Neural cell (in vitro differentiated cells): ENCODE results near the gene PRDM15.

Source experiments
- CTCF ChIP-seq: fragments of 450-650 bp; IDR thresholded peaks from 2 replicates; pipeline ENCODE4 v1.5.1; 2014; ENCODE audit warnings: antibody characterized with exemption, mild to moderate bottlenecking, moderate library complexity; ENCODE audit not compliant: poor library complexity, severe bottlenecking
- EP300 ChIP-seq: fragments of 450-650 bp; conservative IDR thresholded peaks from 2 replicates; pipeline ENCODE4 v1.6.1; 2014; ENCODE audit warnings: antibody characterized with exemption, mild to moderate bottlenecking, moderate library complexity; ENCODE audit not compliant: poor library complexity, severe bottlenecking
- EZH2 ChIP-seq: fragments of 200-600, 300-800 bp; shearing (Covaris generic), sonication (generic); IDR thresholded peaks from 2 replicates; pipeline ENCODE4 v1.6.1; 2014; ENCODE audit warnings: antibody characterized with exemption, low read length, borderline replicate concordance, mild to moderate bottlenecking; ENCODE audit not compliant: insufficient read depth, poor library complexity, severe bottlenecking
- POLR2AphosphoS5 ChIP-seq: IDR thresholded peaks from 2 replicates; pipeline ENCODE4 v1.6.1; 2012
- RAD21 ChIP-seq: fragments of 450-650 bp; conservative IDR thresholded peaks from 2 replicates; pipeline ENCODE4 v1.6.1; 2014; ENCODE audit warnings: antibody characterized with exemption, mild to moderate bottlenecking, moderate library complexity
- REST ChIP-seq: IDR thresholded peaks from 2 replicates; pipeline ENCODE4 v1.6.1; 2012; ENCODE audit warnings: borderline replicate concordance
- SMC3 ChIP-seq: fragments of 450-650 bp; conservative IDR thresholded peaks from 2 replicates; pipeline ENCODE4 v1.6.1; 2014; ENCODE audit warnings: antibody characterized with exemption, mild to moderate bottlenecking, moderate library complexity; ENCODE audit not compliant: poor library complexity
- TAF1 ChIP-seq: IDR thresholded peaks from 2 replicates; pipeline ENCODE4 v1.6.1; 2012; ENCODE audit warnings: low read depth

DNA sequence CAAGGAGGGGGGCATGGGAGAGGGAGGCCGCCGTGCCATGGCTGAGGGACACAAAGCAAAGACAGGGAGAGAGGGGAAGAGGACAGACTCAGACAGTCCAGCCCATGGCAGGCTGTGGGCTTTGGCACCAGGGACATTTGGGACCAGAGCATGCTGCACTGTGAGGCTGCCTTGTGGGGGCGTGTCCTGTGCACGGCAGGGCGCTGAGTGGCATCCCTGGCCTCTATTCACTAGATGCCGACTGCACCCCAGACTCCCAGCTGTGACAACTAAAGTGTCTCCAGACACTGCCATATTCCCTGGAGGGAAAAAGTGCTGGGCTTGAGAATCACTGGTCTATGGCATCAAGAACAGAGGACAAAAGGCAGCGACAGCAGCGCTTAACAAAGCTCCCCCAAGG lies 18.6 kb upstream of the PRDM15 start:
- TF ChIP-seq CTCF (no peak), EP300 (no peak), REST (no peak), POLR2AphosphoS5 (no peak), RAD21 (no peak), EZH2 (no peak), SMC3 (no peak), TAF1 (no peak)
